Naive B cell (primary cell): Measurements from ENCODE around the gene GGTLC1. TPM values are rescaled to one million over a fixed set of nuclear protein-coding genes. Genes with fewer than 3 reads are reported as not detected.
"Not testable (repeated sequence)": the region's sequence is repeated elsewhere in the genome, so short reads cannot be mapped to it uniquely, and the experiment has no call there.

ENCODE experiments used
- ATAC-seq, 2 donors: fragments of 150-1000 bp; cut with Tn5 transposase; 2 replicates each; pipeline ENCODE4 v1.10.0; 2021; ENCODE audit warnings: low read depth in 2 of 2, mild to moderate bottlenecking in 2 of 2, moderate library complexity in 2 of 2
- DNase-seq: peaks from one replicate; pipeline ENCODE4 v3.0.0; 2022
- H3K27ac Mint-ChIP-seq, 6 donors: one replicate each; pipeline ENCODE4 v1.8.0; 2020 to 2022; ENCODE audit warnings: mild to moderate bottlenecking in 6 of 6, mixed read lengths in 6 of 6, moderate library complexity in 5 of 6, inconsistent platforms in 2 of 6
- H3K27me3 Mint-ChIP-seq, 3 donors: one replicate each; pipeline ENCODE4 v1.8.0; 2021 to 2022; ENCODE audit warnings: mixed read lengths in 3 of 3, mild to moderate bottlenecking in 1 of 3
- H3K36me3 Mint-ChIP-seq, 2 donors: one replicate each; pipeline ENCODE4 v1.8.0; 2020 to 2022; ENCODE audit warnings: mixed read lengths in 2 of 2, inconsistent platforms in 1 of 2, mild to moderate bottlenecking in 1 of 2
- H3K4me1 Mint-ChIP-seq, 3 donors: one replicate each; pipeline ENCODE4 v1.8.0; 2020 to 2022; ENCODE audit warnings: mixed read lengths in 3 of 3, inconsistent platforms in 1 of 3, mild to moderate bottlenecking in 1 of 3, moderate library complexity in 1 of 3
- H3K4me3 Mint-ChIP-seq, 8 donors: one replicate each; pipeline ENCODE4 v1.8.0; 2020 to 2022; ENCODE audit warnings: mild to moderate bottlenecking in 8 of 8, mixed read lengths in 8 of 8, moderate library complexity in 8 of 8, inconsistent platforms in 2 of 8
- H3K9me3 Mint-ChIP-seq, 7 donors: one replicate each; pipeline ENCODE4 v1.8.0; 2020 to 2022; ENCODE audit warnings: mixed read lengths in 7 of 7, mild to moderate bottlenecking in 5 of 7, inconsistent platforms in 2 of 7, moderate library complexity in 1 of 7
- polyA plus RNA-seq, 6 donors: library from polyadenylated mRNA; unstranded; fragments of 300-500 nt; fragmentation: Illumina TruSeq; gene quantifications; one replicate each; pipeline ENCODE4 v1.2.3, GENCODE V29; 2021; ENCODE audit warnings: low read depth in 6 of 6

The GGTLC1 gene
- polyA plus RNA-seq, 6 donors from 2014 or later: not detected

- H3K4me1 Mint-ChIP-seq, H3K27ac Mint-ChIP-seq, H3K4me3 Mint-ChIP-seq, ATAC-seq, H3K9me3 Mint-ChIP-seq, H3K27me3 Mint-ChIP-seq, DNase-seq, H3K36me3 Mint-ChIP-seq: not testable (repeated sequence)
Observed at GRCh38 chr20:23986716-23987115, 1.9 kb downstream of the GGTLC1 start.

DNA sequence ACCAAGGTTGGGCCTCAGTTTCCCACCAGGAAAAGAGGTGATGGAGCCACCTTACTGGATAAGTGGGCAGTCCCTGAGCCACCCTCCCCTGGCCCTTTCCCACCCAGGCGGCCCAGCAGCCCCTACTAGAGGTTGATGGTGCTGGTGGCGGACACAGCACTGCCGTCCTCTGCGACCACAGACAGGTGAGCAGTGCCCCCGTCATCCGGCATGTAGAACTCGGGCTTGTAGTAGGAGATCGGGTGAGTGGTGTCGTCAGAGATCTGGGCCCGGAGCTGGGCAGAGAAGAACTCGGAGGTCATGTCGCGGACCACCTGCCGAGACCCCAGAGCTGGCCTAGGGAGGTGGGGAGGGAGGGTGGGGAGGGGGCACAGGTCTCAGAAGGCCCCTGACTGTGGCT lies 2.3 kb downstream of the GGTLC1 start:
- H3K4me3 Mint-ChIP-seq, DNase-seq, H3K27me3 Mint-ChIP-seq, H3K4me1 Mint-ChIP-seq, ATAC-seq, H3K9me3 Mint-ChIP-seq, H3K27ac Mint-ChIP-seq, H3K36me3 Mint-ChIP-seq: not testable (repeated sequence)

GRCh38 chr20:23985790-23986225 lies 2.8 kb downstream of the GGTLC1 start:
- ATAC-seq, H3K27me3 Mint-ChIP-seq, H3K27ac Mint-ChIP-seq, H3K4me1 Mint-ChIP-seq, H3K36me3 Mint-ChIP-seq, H3K9me3 Mint-ChIP-seq, H3K4me3 Mint-ChIP-seq, DNase-seq: not testable (repeated sequence)

DNA sequence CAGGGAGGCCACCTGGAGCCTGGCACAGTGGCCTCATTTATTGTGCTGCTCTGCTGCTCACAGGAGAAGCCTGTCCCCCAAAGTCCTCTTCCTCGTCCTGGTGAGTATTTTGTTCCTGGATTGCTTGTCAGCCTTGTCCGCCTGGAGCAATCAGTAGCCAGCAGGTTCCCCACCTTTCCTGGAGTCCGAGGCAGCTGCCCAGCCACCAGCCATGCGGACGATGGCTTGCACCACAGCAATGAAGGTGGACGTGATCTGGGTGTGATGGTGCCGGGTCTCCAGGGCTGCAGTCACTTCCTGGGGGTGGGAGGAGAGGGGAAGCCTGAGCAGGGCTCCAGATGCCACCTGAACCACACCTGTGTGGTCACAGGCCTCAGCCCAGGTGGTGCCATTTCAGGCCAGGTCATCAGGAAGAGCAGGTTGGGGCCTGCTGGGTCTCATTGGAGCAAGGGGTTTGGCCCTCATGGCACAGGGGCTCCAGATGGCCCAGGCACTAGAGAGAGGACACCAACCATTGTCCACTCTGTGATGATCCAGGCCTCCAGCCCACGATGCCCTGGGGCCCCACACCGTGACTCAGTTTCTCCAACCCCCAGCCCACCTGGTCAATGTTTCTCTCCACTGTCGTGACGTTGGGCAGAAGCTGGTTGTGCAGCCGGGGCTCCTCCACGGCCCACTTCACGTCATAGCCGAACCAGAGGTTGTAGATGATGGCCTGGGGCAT lies 3.4 kb downstream of the GGTLC1 start:
- H3K27ac Mint-ChIP-seq, H3K9me3 Mint-ChIP-seq, ATAC-seq, H3K36me3 Mint-ChIP-seq, H3K4me1 Mint-ChIP-seq, DNase-seq, H3K27me3 Mint-ChIP-seq: not testable (repeated sequence)
- peak overlapping the region in 1 of 8 donors; percentile 32 for H3K4me3 Mint-ChIP-seq

DNA sequence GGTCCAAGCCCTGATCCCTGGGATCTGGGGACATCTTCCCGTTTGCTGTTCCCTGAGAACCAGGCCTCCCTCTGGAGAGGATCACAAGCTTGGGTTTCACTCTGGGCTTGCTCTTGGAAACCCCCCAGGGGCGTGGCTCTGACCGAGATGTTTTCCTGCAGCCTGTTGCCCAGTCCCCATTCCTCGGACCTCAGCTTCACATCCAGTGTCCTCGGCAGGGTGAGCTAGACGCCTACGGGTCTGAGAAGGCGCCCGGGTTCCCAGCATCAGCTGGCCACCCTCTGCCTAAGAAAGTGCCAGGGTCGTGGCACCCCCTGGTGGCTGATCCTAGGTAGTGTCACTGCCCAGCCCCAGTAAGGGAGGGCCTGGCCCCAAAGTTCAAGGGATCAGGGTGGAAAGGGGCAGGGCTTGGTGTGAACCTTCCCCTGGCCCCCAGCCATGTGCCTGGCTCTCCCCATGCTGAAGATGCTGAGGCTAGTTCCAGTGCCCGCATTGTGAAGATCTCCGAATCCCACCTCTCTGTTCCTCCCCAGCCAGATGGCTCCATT lies 4.0 kb downstream of the GGTLC1 start:
- not testable (repeated sequence) for H3K9me3 Mint-ChIP-seq, H3K27me3 Mint-ChIP-seq, H3K4me1 Mint-ChIP-seq, ATAC-seq, H3K4me3 Mint-ChIP-seq, H3K27ac Mint-ChIP-seq, H3K36me3 Mint-ChIP-seq, DNase-seq

DNA sequence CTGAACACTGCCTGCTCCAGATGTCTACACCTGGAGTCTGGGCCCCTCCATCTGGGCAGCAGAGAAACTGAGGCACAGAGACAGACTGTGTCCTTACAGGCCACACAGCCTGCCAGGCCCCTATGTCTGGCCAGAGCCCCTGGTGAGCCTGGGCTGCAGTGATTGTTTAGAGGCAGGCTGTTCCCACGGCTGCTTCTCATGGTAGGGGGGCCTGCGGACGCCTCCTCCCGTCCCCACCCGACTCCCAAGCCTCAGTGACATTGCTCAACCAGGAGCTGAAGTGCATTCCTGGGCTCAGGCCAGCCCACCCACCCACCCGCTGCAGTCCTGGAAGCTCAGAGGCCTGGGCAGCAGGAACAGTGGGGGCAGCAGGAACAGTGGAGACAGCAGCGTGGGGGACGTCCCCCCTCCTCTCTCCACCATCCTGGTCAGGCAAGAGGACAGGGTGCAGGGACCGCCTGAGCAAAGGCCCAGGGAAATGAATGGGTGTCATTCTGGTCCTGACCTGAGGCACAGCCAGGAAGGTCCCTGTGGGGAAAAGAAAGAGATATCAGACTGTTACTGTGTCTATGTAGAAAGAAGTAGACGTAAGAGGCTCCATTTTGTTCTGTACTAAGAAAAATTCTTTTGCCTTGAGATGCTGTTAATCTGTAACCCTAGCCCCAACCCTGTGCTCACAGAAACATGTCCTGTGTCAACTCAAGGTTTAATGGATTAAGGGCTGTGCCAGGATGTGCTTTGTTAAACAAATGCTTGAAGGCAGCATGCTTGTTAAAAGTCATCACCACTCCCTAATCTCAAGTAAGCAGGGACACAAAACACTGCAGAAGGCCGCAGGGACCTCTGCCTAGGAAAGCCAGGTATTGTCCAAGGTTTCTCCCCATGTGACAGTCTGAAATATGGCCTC lies 6.2 kb downstream of the GGTLC1 start:
- H3K4me3 Mint-ChIP-seq, H3K4me1 Mint-ChIP-seq, H3K27me3 Mint-ChIP-seq, ATAC-seq, H3K36me3 Mint-ChIP-seq, DNase-seq, H3K9me3 Mint-ChIP-seq, H3K27ac Mint-ChIP-seq: not testable (repeated sequence)

DNA sequence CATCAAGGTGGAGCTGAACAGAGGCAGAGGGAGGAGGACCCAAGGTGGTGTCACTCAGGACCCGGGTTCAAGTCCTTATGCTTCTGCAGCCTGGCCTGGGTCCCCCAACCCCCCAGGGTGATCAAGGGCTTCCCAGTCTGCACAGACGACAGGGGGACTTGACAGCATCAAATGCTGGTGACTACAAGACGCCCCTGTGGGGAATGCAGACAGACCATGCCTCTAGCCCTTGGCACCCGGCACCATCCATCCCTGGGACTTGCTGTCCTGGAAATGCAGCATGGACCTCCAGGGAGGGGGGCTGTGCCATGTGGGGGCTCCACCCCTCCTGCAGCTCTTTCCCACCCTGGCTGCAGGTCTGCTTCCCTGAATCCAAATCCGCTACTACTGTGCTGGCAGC lies 7.1 kb downstream of the GGTLC1 start:
- DNase-seq, H3K27me3 Mint-ChIP-seq, ATAC-seq, H3K9me3 Mint-ChIP-seq, H3K4me3 Mint-ChIP-seq, H3K27ac Mint-ChIP-seq, H3K36me3 Mint-ChIP-seq, H3K4me1 Mint-ChIP-seq: not testable (repeated sequence)

GRCh38 chr20:23981014-23981413 lies 7.6 kb downstream of the GGTLC1 start:
- H3K36me3 Mint-ChIP-seq, DNase-seq, ATAC-seq, H3K27me3 Mint-ChIP-seq, H3K9me3 Mint-ChIP-seq, H3K27ac Mint-ChIP-seq, H3K4me3 Mint-ChIP-seq, H3K4me1 Mint-ChIP-seq: not testable (repeated sequence)

DNA sequence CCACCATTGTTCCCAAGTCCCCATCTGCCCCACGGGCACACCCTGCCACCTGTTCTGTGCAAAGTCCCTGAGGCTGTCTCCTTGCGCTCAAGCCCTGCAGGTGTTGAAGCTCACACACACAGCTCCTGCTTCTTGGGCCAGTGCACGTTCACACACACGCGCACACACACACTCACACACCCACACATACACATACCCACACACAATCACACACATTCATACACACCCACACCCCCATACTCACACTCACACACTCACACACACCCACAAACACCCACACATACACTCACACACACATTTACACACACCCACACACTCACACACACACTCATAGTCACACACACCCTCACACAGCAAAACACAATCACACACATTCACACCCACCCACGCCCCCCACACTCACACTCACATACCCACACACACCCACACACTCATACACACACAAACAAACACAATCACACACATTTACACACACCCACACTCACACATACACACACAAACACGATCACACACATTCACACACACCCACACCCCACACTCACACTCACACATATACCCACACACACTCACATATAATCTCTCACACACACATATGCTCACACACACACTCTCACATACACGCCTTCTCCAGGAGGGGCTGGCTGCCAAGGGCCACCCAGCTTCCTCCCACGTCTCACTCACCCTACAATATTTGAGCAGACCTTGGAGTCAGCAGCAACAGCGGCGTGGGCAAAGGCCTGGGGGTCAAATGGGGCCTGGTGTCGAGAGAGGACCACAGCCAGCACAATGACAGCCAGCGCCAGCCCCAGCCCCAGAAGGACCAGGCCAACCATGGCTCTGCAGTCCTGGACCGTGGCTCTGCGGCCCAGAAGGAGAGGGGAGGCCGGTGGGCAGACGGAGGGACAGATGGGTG lies 8.4 kb downstream of the GGTLC1 start:
- not testable (repeated sequence) for H3K9me3 Mint-ChIP-seq, DNase-seq, H3K27me3 Mint-ChIP-seq, H3K4me1 Mint-ChIP-seq, H3K36me3 Mint-ChIP-seq, ATAC-seq
- peak overlapping the region in 1 of 6 donors; percentile 87 for H3K27ac Mint-ChIP-seq
- H3K4me3 Mint-ChIP-seq: peak overlapping the region in 2 of 8 donors; percentile 24 to 29

- not testable (repeated sequence) for H3K9me3 Mint-ChIP-seq, H3K4me1 Mint-ChIP-seq, H3K36me3 Mint-ChIP-seq, H3K4me3 Mint-ChIP-seq, H3K27ac Mint-ChIP-seq, DNase-seq, ATAC-seq, H3K27me3 Mint-ChIP-seq
Observed at GRCh38 chr20:23979380-23979779, 9.2 kb downstream of the GGTLC1 start.

- peak overlapping the region in 1 of 8 donors; percentile 59 for H3K4me3 Mint-ChIP-seq
- not testable (repeated sequence) for DNase-seq, H3K4me1 Mint-ChIP-seq, H3K36me3 Mint-ChIP-seq, H3K9me3 Mint-ChIP-seq, H3K27me3 Mint-ChIP-seq, ATAC-seq
- H3K27ac Mint-ChIP-seq: peak overlapping the region in 1 of 6 donors; percentile 39
Observed at GRCh38 chr20:23978457-23978856, 10.1 kb downstream of the GGTLC1 start.

GRCh38 chr20:23974966-23975365 lies 13.6 kb downstream of the GGTLC1 start:
- Mint-ChIP-seq H3K9me3 (peaks cover 0 to under 1% (median 0%) of the 10 kb centered on the region in 7 donors), H3K4me1 (peaks cover 2 to 6% (median 3%) of the 10 kb centered on the region in 3 donors), H3K27me3 (no peaks in the 10 kb centered on the region), H3K27ac (no peak overlapping the region), H3K36me3 (no peaks in the 10 kb centered on the region), H3K4me3 (no peak overlapping the region)
- DNase-seq: no peak
- no peak for ATAC-seq

DNA sequence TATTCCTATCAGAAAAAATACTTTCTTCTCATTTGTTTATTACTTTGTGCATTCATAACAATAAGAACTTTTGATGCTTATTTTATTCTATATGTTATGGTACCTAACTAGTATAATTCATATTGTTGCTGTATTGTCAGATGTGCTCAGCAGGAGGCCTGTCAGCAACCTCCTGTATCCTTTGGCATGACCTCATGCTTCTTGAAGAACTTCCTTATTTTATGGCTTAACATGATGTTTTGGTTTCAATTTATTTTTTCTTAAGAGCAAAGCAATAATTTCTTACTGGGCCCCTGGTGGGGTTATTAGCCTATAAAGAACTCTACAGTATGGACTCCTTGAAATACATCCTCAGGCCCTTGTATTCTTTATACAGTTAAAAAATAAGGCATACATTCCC lies 17.3 kb downstream of the GGTLC1 start:
- Mint-ChIP-seq H3K27ac (no peak overlapping the region), H3K4me3 (no peak overlapping the region), H3K36me3 (no peaks in the 10 kb centered on the region), H3K9me3 (peaks cover 0 to 3% (median 0%) of the 10 kb centered on the region in 7 donors), H3K27me3 (no peaks in the 10 kb centered on the region), H3K4me1 (no peaks in the 10 kb centered on the region)
- ATAC-seq (peak in 1 of 2 donors; percentile 40), DNase-seq (no peak)
